ENCODE data around the gene C1orf232. TPM values are rescaled to one million over a fixed set of nuclear protein-coding genes. Genes with fewer than 3 reads are reported as not detected.

The C1orf232 gene
- polyA plus RNA-seq (ENCODE audit: low read depth in 6 of 6) = not detected

- peaks cover 12 to 29% (median 23%) of the 10 kb centered on the region in 3 donors for H3K4me1 Mint-ChIP-seq
- H3K4me3 Mint-ChIP-seq = peak within 1 kb of the TSS; percentile 89 to 95 (median 91)
- H3K36me3 Mint-ChIP-seq = no peaks in the 10 kb centered on the region
- no peak for DNase-seq
- peaks cover 0 to 15% (median 3%) of the 10 kb centered on the region in 3 donors for H3K27me3 Mint-ChIP-seq
- no peak for ATAC-seq (ENCODE audit: low read depth in 2 of 2)
- peak within 1 kb of the TSS; percentile 66 to 97 (median 96) for H3K27ac Mint-ChIP-seq
- no peaks in the 10 kb centered on the region for H3K9me3 Mint-ChIP-seq
These were observed at the start of gene C1orf232 for GRCh38 chr1:26168410-26169197. Gene C1orf232, minus strand, starts transcription at chr1:26168963. Its CDS starts 464 bp downstream, at chr1:26168499.

- peaks cover 4 to 21% (median 19%) of the 10 kb centered on the region in 3 donors for H3K27me3 Mint-ChIP-seq
- H3K4me1 Mint-ChIP-seq = no peaks in the 10 kb centered on the region
- no peak overlapping the region for H3K27ac Mint-ChIP-seq
- no peak overlapping the region for H3K4me3 Mint-ChIP-seq
- ATAC-seq (ENCODE audit: low read depth in 2 of 2) (no peak), DNase-seq (no peak)
- no peaks in the 10 kb centered on the region for H3K36me3 Mint-ChIP-seq
- H3K9me3 Mint-ChIP-seq = no peaks in the 10 kb centered on the region
These were observed 46.5 kb upstream of the C1orf232 start for GRCh38 chr1:26215246-26215645.

- Mint-ChIP-seq H3K27ac (no peak overlapping the region), H3K27me3 (peaks cover 0 to 18% (median 12%) of the 10 kb centered on the region in 3 donors), H3K4me3 (no peak overlapping the region), H3K9me3 (no peaks in the 10 kb centered on the region), H3K4me1 (no peaks in the 10 kb centered on the region), H3K36me3 (no peaks in the 10 kb centered on the region)
- ATAC-seq (ENCODE audit: low read depth in 2 of 2) (no peak), DNase-seq (no peak)
These were observed 44.7 kb upstream of the C1orf232 start for GRCh38 chr1:26213335-26213905.

- no peaks in the 10 kb centered on the region for H3K4me1 Mint-ChIP-seq
- H3K4me3 Mint-ChIP-seq = no peak overlapping the region
- H3K27me3 Mint-ChIP-seq = peaks cover 0 to 18% (median 12%) of the 10 kb centered on the region in 3 donors
- ATAC-seq (ENCODE audit: low read depth in 2 of 2) (no peak), DNase-seq (no peak)
- no peaks in the 10 kb centered on the region for H3K36me3 Mint-ChIP-seq
- H3K27ac Mint-ChIP-seq = peak overlapping the region in 1 of 6 donors; percentile 70
- H3K9me3 Mint-ChIP-seq = no peaks in the 10 kb centered on the region
These were observed 44.0 kb upstream of the C1orf232 start for GRCh38 chr1:26212726-26213125.

- Mint-ChIP-seq H3K27me3 (peaks cover 0 to 18% (median 12%) of the 10 kb centered on the region in 3 donors), H3K9me3 (no peaks in the 10 kb centered on the region), H3K27ac (no peak overlapping the region), H3K36me3 (no peaks in the 10 kb centered on the region), H3K4me3 (no peak overlapping the region), H3K4me1 (no peaks in the 10 kb centered on the region)
- ATAC-seq (ENCODE audit: low read depth in 2 of 2) (no peak), DNase-seq (no peak)
These were observed 41.5 kb upstream of the C1orf232 start for GRCh38 chr1:26210147-26210870.

GRCh38 chr1:26203642-26204318 is 35.0 kb upstream of the C1orf232 start:
- ATAC-seq (ENCODE audit: low read depth in 2 of 2) = no peak
- H3K27me3 Mint-ChIP-seq = peaks cover 4 to 30% (median 9%) of the 10 kb centered on the region in 3 donors
- peaks cover 0 to 4% (median 4%) of the 10 kb centered on the region in 3 donors for H3K4me1 Mint-ChIP-seq
- no peak overlapping the region for H3K4me3 Mint-ChIP-seq
- no peak overlapping the region for H3K27ac Mint-ChIP-seq
- H3K9me3 Mint-ChIP-seq = no peaks in the 10 kb centered on the region
- no peak for DNase-seq
- H3K36me3 Mint-ChIP-seq = no peaks in the 10 kb centered on the region

GRCh38 chr1:26200413-26200812 is 31.6 kb upstream of the C1orf232 start:
- DNase-seq (no peak), ATAC-seq (ENCODE audit: low read depth in 2 of 2) (no peak)
- H3K27me3 Mint-ChIP-seq = peaks cover 4 to 30% (median 19%) of the 10 kb centered on the region in 3 donors
- H3K9me3 Mint-ChIP-seq = no peaks in the 10 kb centered on the region
- peak overlapping the region in 1 of 6 donors; percentile 40 for H3K27ac Mint-ChIP-seq
- no peaks in the 10 kb centered on the region for H3K36me3 Mint-ChIP-seq
- H3K4me1 Mint-ChIP-seq = peaks cover 0 to 4% (median 4%) of the 10 kb centered on the region in 3 donors
- H3K4me3 Mint-ChIP-seq = peak overlapping the region in 1 of 8 donors; percentile 44

- no peak for ATAC-seq (ENCODE audit: low read depth in 2 of 2)
- peaks cover 0 to 4% (median 4%) of the 10 kb centered on the region in 3 donors for H3K4me1 Mint-ChIP-seq
- no peaks in the 10 kb centered on the region for H3K36me3 Mint-ChIP-seq
- H3K9me3 Mint-ChIP-seq = no peaks in the 10 kb centered on the region
- no peak overlapping the region for H3K4me3 Mint-ChIP-seq
- H3K27me3 Mint-ChIP-seq = peaks cover 0 to 19% (median 17%) of the 10 kb centered on the region in 3 donors
- H3K27ac Mint-ChIP-seq = no peak overlapping the region
- no peak for DNase-seq
These were observed 29.1 kb upstream of the C1orf232 start for GRCh38 chr1:26197813-26198212.

GRCh38 chr1:26197301-26197700 is 28.5 kb upstream of the C1orf232 start:
- Mint-ChIP-seq H3K4me3 (no peak overlapping the region), H3K27me3 (peaks cover 0 to 19% (median 14%) of the 10 kb centered on the region in 3 donors), H3K9me3 (no peaks in the 10 kb centered on the region), H3K27ac (no peak overlapping the region), H3K36me3 (no peaks in the 10 kb centered on the region), H3K4me1 (peaks cover 0 to 4% (median 4%) of the 10 kb centered on the region in 3 donors)
- ATAC-seq (ENCODE audit: low read depth in 2 of 2) = no peak
- no peak for DNase-seq

GRCh38 chr1:26195805-26196204 is 27.0 kb upstream of the C1orf232 start:
- Mint-ChIP-seq H3K36me3 (no peaks in the 10 kb centered on the region), H3K27ac (no peak overlapping the region), H3K4me1 (peaks cover 0 to 2% (median 0%) of the 10 kb centered on the region in 3 donors), H3K9me3 (no peaks in the 10 kb centered on the region), H3K27me3 (peaks cover 0 to 11% (median 6%) of the 10 kb centered on the region in 3 donors), H3K4me3 (no peak overlapping the region)
- ATAC-seq (ENCODE audit: low read depth in 2 of 2) (no peak), DNase-seq (no peak)

GRCh38 chr1:26191739-26192138 is 23.0 kb upstream of the C1orf232 start:
- H3K27ac Mint-ChIP-seq = no peak overlapping the region

GRCh38 chr1:26190373-26190987 is 21.7 kb upstream of the C1orf232 start, which contains the start of gene CATSPER4:
Gene CATSPER4, plus strand, starts transcription at chr1:26190602. Its CDS starts 26 bp downstream, at chr1:26190628.
- H3K27ac Mint-ChIP-seq = peak within 1 kb of the TSS in 2 of 6 donors; percentile 34 to 67
- no peaks in the 10 kb centered on the region for H3K9me3 Mint-ChIP-seq

More at GRCh38 chr1:26191739-26192138, 23.0 kb upstream of the C1orf232 start:
- H3K9me3 Mint-ChIP-seq = no peaks in the 10 kb centered on the region
- H3K36me3 Mint-ChIP-seq = no peaks in the 10 kb centered on the region
- H3K4me3 Mint-ChIP-seq = peak overlapping the region in 1 of 8 donors; percentile 22
- no peaks in the 10 kb centered on the region for H3K27me3 Mint-ChIP-seq
- no peaks in the 10 kb centered on the region for H3K4me1 Mint-ChIP-seq
- ATAC-seq (ENCODE audit: low read depth in 2 of 2) (no peak), DNase-seq (no peak)

More at GRCh38 chr1:26190373-26190987, 21.7 kb upstream of the C1orf232 start, which contains the start of gene CATSPER4:
- H3K36me3 Mint-ChIP-seq = no peaks in the 10 kb centered on the region
- H3K27me3 Mint-ChIP-seq = no peaks in the 10 kb centered on the region
- no peak for DNase-seq
- H3K4me3 Mint-ChIP-seq = peak within 1 kb of the TSS in 1 of 8 donors; percentile 29
- H3K4me1 Mint-ChIP-seq = no peaks in the 10 kb centered on the region
- ATAC-seq (ENCODE audit: low read depth in 2 of 2) = no peak
